GM12874 (cell line): ENCODE data around the gene GRIP2.

Experiments
- CTCF ChIP-seq: IDR thresholded peaks from 2 replicates; pipeline ENCODE4 v1.5.1; 2011; ENCODE audit warnings: low read depth, mild to moderate bottlenecking, control low read depth, low read length, moderate library complexity; ENCODE audit not compliant: insufficient read depth

The GRIP2 gene

GRCh38 chr3:14457481-14457880 lies 82.7 kb downstream of the GRIP2 start:
- no peak for TF ChIP-seq CTCF

DNA sequence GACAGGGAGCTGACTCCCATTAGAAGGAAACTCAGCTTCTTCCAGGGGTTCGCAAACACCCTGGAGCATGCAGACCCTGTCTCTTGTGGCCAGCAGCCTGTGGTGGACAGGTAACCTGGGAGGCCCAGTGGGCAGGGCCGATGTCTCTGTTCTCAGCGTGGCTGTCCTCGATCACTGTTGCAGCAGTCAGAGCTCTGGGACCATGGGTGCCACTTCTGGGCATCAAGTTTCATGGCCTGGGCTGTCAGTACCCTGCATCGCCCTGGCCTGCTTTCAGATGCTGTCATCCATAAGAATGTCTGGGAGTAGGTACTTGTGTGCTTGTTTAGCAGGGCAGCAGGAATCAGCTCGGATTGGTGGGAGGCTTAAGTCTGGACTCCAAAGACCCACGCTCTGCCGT lies 83.3 kb downstream of the GRIP2 start:
- TF ChIP-seq CTCF: no peak

DNA sequence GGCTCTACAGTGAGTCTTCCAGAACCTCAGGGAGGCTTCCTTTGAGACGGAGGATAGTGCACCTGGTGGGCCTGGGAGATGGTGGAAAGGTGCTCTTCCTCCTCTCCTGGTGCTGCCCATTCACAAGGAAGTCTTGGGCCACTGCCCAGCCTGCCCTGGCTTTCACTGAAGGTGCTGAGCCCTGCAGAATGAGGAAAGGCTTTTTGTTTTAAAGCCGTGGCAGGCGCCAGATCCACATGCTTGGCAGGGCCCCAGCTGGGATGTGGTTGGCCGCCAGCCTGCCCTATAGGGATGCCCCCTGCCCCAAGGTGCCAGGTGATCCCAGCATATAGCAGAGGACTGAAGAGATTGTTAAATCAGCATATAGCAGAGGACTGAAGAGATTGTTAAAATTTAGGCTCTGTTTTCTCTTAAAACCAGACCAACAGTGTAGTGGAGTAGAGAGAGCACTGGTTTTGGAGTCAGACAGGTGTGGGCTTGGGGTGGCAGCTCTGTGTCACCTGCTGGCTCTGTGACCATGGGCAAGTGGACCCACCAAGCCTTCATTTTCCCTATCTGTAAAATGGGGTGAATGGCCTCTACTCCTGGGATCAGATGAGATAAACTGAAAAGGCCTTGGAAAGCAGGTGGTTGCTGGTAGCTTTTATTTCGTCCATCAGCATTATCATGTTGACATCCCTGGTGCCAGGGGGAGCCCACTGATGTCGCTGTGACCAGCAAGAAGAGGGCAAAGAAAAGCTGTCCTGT lies 84.4 kb downstream of the GRIP2 start:
- no peak for TF ChIP-seq CTCF

GRCh38 chr3:14454639-14455310 lies 85.4 kb downstream of the GRIP2 start:
- no peak for TF ChIP-seq CTCF

GRCh38 chr3:14453876-14454638 lies 86.1 kb downstream of the GRIP2 start:
- TF ChIP-seq CTCF: no peak

- no peak for TF ChIP-seq CTCF
Observed at GRCh38 chr3:14452740-14453710, 87.1 kb downstream of the GRIP2 start.
